Fibroblast of lung (primary cell): ENCODE measurements around the gene FAM53B. TPM values are rescaled to one million over a fixed set of nuclear protein-coding genes. Genes with fewer than 3 reads are reported as not detected.

Experiments used
- DNase-seq, 2 donors: peaks; one replicate each; pipeline versions ENCODE4 v3.0.0 to v3.0.0-alpha.2; 2010; ENCODE audit warnings: low read depth in 2 of 2
- H2AFZ ChIP-seq: 2 replicates; pipeline ENCODE4 v1.5.1; 2012; ENCODE audit warnings: low read length, control low read depth, inconsistent platforms
- H3K27ac ChIP-seq: 2 replicates; pipeline ENCODE4 v1.5.1; 2011; ENCODE audit warnings: low read length, control low read depth; ENCODE audit not compliant: insufficient read depth
- H3K27me3 ChIP-seq: 2 replicates; pipeline ENCODE4 v1.5.1; 2011; ENCODE audit warnings: mild to moderate bottlenecking, low read length; ENCODE audit not compliant: control insufficient read depth, insufficient read depth
- H3K36me3 ChIP-seq: 2 replicates; pipeline ENCODE4 v1.5.1; 2011; ENCODE audit warnings: low read length; ENCODE audit not compliant: control insufficient read depth, insufficient read depth
- H3K4me1 ChIP-seq: 2 replicates; pipeline ENCODE4 v1.5.1; 2011; ENCODE audit warnings: low read length; ENCODE audit not compliant: control insufficient read depth, insufficient read depth; ENCODE audit errors: extremely low read depth
- H3K4me2 ChIP-seq: 2 replicates; pipeline ENCODE4 v1.5.1; 2011; ENCODE audit warnings: low read length, control low read depth; ENCODE audit not compliant: insufficient read depth; ENCODE audit errors: extremely low read depth
- H3K4me3 ChIP-seq, 4 experiments: fragments of 200-600 bp in 1 of 4; sonication (generic) in 1 of 4; replicated peaks in 1 of 4; 2 replicates each; pipeline ENCODE4 v1.5.1; 2011 to 2016; ENCODE audit warnings: low read length in 4 of 4, low read depth in 3 of 4, mild to moderate bottlenecking in 3 of 4, control low read depth in 2 of 4, inconsistent platforms in 1 of 4, mixed read lengths in 1 of 4; ENCODE audit not compliant: insufficient read depth in 1 of 4; ENCODE audit errors: control extremely low read depth in 1 of 4
- H3K79me2 ChIP-seq: 2 replicates; pipeline ENCODE4 v1.5.1; 2012; ENCODE audit warnings: mild to moderate bottlenecking, low read length, inconsistent platforms; ENCODE audit not compliant: control insufficient read depth, insufficient read depth
- H3K9ac ChIP-seq: 2 replicates; pipeline ENCODE4 v1.5.1; 2011; ENCODE audit warnings: mild to moderate bottlenecking, low read length, control low read depth; ENCODE audit not compliant: insufficient read depth
- H3K9me3 ChIP-seq: 2 replicates; pipeline ENCODE4 v1.5.1; 2012; ENCODE audit warnings: low read depth, low read length; ENCODE audit not compliant: control insufficient read depth, insufficient read depth
- H4K20me1 ChIP-seq: 2 replicates; pipeline ENCODE4 v1.5.1; 2011; ENCODE audit warnings: low read length; ENCODE audit not compliant: control insufficient read depth, insufficient read depth; ENCODE audit errors: extremely low read depth
- CTCF ChIP-seq, 2 donors: IDR thresholded peaks in 1 of 2; conservative IDR thresholded peaks in 1 of 2; 1 replicate in 1 of 2; 2 replicates in 1 of 2; pipeline ENCODE4 v1.5.1; 2011 to 2012; ENCODE audit warnings: low read length in 2 of 2, control low read depth in 1 of 2, inconsistent platforms in 1 of 2, low read depth in 1 of 2, mild to moderate bottlenecking in 1 of 2
- EZH2 ChIP-seq: IDR thresholded peaks from 2 replicates; pipeline ENCODE4 v1.5.1; 2012; ENCODE audit warnings: low read length, control low read depth, mild to moderate bottlenecking; ENCODE audit errors: missing control alignments
- polyA plus RNA-seq, 2 donors: library from polyadenylated mRNA; depleted of rRNA in 1 of 2; stranded (reverse) in 1 of 2; unstranded in 1 of 2; fragments of >200 nt; gene quantifications; 2 replicates each; pipeline ENCODE4 v1.2.1, GENCODE V29; 2011 to 2012; ENCODE audit warnings: missing spikeins in 1 of 2
- total RNA-seq: library from RNA; depleted of rRNA; stranded (reverse); fragments of >200 nt; gene quantifications from 2 replicates; pipeline ENCODE4 v1.2.1, GENCODE V29; 2014

FAM53B gene
- total and polyA plus RNA-seq, 2 donors (not counting 1 experiment from before 2014, with no cell fraction given): 2.2 to 11.7 TPM

- Histone ChIP-seq H3K4me1 (no peaks in the 10 kb centered on the region), H3K4me2 (no peak overlapping the region), H3K9me3 (no peaks in the 10 kb centered on the region), H4K20me1 (no peaks in the 10 kb centered on the region), H3K4me3 (no peak overlapping the region), H2AFZ (no peak overlapping the region), H3K9ac (no peak overlapping the region), H3K27ac (no peak overlapping the region), H3K79me2 (no peaks in the 10 kb centered on the region), H3K27me3 (no peaks in the 10 kb centered on the region), H3K36me3 (no peaks in the 10 kb centered on the region)
- TF ChIP-seq EZH2: no peak
- TF ChIP-seq CTCF (conservative IDR thresholded peaks at IDR 0.05 in 1 of 2, IDR thresholded peaks at IDR 0.05 in 1 of 2; ENCODE audit: low read depth in 1 of 2, low read length in 2 of 2): no peak
- no peak for DNase-seq
Observed at GRCh38 chr10:124665558-124665957, 78.6 kb downstream of the FAM53B start.

- no peaks in the 10 kb centered on the region for H3K4me1 ChIP-seq
- no peaks in the 10 kb centered on the region for H3K27me3 ChIP-seq
- no peaks in the 10 kb centered on the region for H3K36me3 ChIP-seq
- H3K9me3 ChIP-seq: no peaks in the 10 kb centered on the region
- TF ChIP-seq EZH2: no peak
- TF ChIP-seq CTCF (conservative IDR thresholded peaks at IDR 0.05 in 1 of 2, IDR thresholded peaks at IDR 0.05 in 1 of 2; ENCODE audit: low read depth in 1 of 2, low read length in 2 of 2): no peak
- H2AFZ ChIP-seq: no peak overlapping the region
- no peak overlapping the region for H3K27ac ChIP-seq
- no peak overlapping the region for H3K9ac ChIP-seq
- no peak for DNase-seq
- no peaks in the 10 kb centered on the region for H3K79me2 ChIP-seq
- H3K4me2 ChIP-seq: no peak overlapping the region
- H4K20me1 ChIP-seq: no peaks in the 10 kb centered on the region
- H3K4me3 ChIP-seq: no peak overlapping the region
Observed at GRCh38 chr10:124665091-124665490, 79.1 kb downstream of the FAM53B start.

- Histone ChIP-seq H3K79me2 (no peaks in the 10 kb centered on the region), H2AFZ (no peak overlapping the region), H3K36me3 (no peaks in the 10 kb centered on the region), H3K9ac (no peak overlapping the region), H3K4me3 (no peak overlapping the region), H3K4me2 (no peak overlapping the region), H3K27me3 (no peaks in the 10 kb centered on the region), H4K20me1 (no peaks in the 10 kb centered on the region), H3K27ac (no peak overlapping the region), H3K4me1 (no peaks in the 10 kb centered on the region), H3K9me3 (no peaks in the 10 kb centered on the region)
- no peak for TF ChIP-seq CTCF (conservative IDR thresholded peaks at IDR 0.05 in 1 of 2, IDR thresholded peaks at IDR 0.05 in 1 of 2; ENCODE audit: low read depth in 1 of 2, low read length in 2 of 2)
- no peak for TF ChIP-seq EZH2
- DNase-seq: no peak
Observed at GRCh38 chr10:124663766-124664360, 80.3 kb downstream of the FAM53B start.
